ENCODE measurements around the gene KCNJ8.

DNA sequence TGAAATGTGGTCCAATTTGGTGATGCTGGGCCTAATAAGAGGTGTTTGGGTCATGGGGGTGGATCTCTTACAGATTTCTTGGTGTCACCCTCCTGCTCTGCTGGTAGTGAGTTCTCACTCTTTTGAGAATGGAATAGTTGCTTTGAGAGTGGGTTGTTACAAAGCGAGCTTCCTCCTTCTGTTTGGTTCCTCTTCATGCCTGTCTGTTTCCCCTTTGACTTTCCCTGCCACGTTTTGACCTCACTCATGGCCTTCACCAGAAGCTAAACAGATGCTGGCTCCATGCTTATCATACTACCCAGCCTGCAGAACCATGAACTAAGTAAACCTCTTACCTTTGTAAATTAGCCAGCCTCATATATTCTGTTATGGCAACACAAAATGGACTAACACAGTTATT, 59.1 kb downstream of the KCNJ8 start:
- TF ChIP-seq SP1 (IDR thresholded peaks at IDR 0.05) = no peak
- no peak for TF ChIP-seq ARNT (IDR thresholded peaks at IDR 0.05)
- no peak for TF ChIP-seq LEF1 (IDR thresholded peaks at IDR 0.05; ENCODE audit: borderline replicate concordance)
- TF ChIP-seq TARDBP (IDR thresholded peaks at IDR 0.05) = no peak
- no peak for TF ChIP-seq FOXM1 (IDR thresholded peaks at IDR 0.05; ENCODE audit: borderline replicate concordance)
- TF ChIP-seq ELF4 (IDR thresholded peaks at IDR 0.05) = no peak
- TF ChIP-seq FOXK2 (IDR thresholded peaks at IDR 0.05) = no peak
- no peak for TF ChIP-seq L3MBTL2 (conservative IDR thresholded peaks at IDR 0.05)
- TF ChIP-seq BHLHE40 (IDR thresholded peaks at IDR 0.05; ENCODE audit: borderline replicate concordance) = no peak
- TF ChIP-seq SUZ12 (IDR thresholded peaks at IDR 0.05) = no peak
- no peak for TF ChIP-seq HDGF (IDR thresholded peaks at IDR 0.05; ENCODE audit: borderline replicate concordance)
- TF ChIP-seq NFRKB (IDR thresholded peaks at IDR 0.05) = no peak
- no peak for TF ChIP-seq ZNF384 (IDR thresholded peaks at IDR 0.05)
- TF ChIP-seq CTBP1 (IDR thresholded peaks at IDR 0.05; ENCODE audit: borderline replicate concordance) = no peak
